ENCODE results near the gene FNDC10. TPM values are rescaled to one million over a fixed set of nuclear protein-coding genes. Genes with fewer than 3 reads are reported as not detected.

Gene FNDC10
- total RNA-seq, 1 experiment from 2014 or later: 15.2 TPM

- H4K5ac ChIP-seq (ENCODE audit: insufficient read length, low read depth, low read length): no peak overlapping the region
- H3K56ac ChIP-seq (ENCODE audit: insufficient read length, low read depth, low read length): no peak overlapping the region
- no peak overlapping the region for H2BK5ac ChIP-seq (ENCODE audit: insufficient read length, low read length)
- no peaks in the 10 kb centered on the region for H3K9me3 ChIP-seq (ENCODE audit: control insufficient read depth, low read depth, low read length)
- no peaks in the 10 kb centered on the region for H3K4me1 ChIP-seq (ENCODE audit: insufficient read depth, low read length)
- H3K79me2 ChIP-seq (ENCODE audit: insufficient read depth, low read length): no peaks in the 10 kb centered on the region
- no peak for DNase-seq
- no peak overlapping the region for H3K23ac ChIP-seq (ENCODE audit: insufficient read length, low read depth, low read length)
- peaks cover 7% of the 10 kb centered on the region for H3K23me2 ChIP-seq (ENCODE audit: insufficient read length, low read depth, low read length, poor library complexity, severe bottlenecking)
- H3K4me1 Mint-ChIP-seq: peaks cover 2% of the 10 kb centered on the region in 2 experiments; a peak in 2 of 4 replicates
- no peak overlapping the region for H3K18ac ChIP-seq (ENCODE audit: insufficient read length, low read depth, low read length)
- H3K4ac ChIP-seq (ENCODE audit: low read depth, low read length): no peak overlapping the region
- H3K79me1 ChIP-seq (ENCODE audit: insufficient read depth, low read depth, low read length, poor library complexity, severe bottlenecking): no peaks in the 10 kb centered on the region
- no peak for TF ChIP-seq CTCF (conservative IDR thresholded peaks at IDR 0.05)
- H3K27me3 Mint-ChIP-seq (ENCODE audit: low read depth): peaks cover 12% of the 10 kb centered on the region
- H4K91ac ChIP-seq (ENCODE audit: insufficient read length, low read depth, low read length): no peak overlapping the region
- H3K36me3 Mint-ChIP-seq (ENCODE audit: insufficient read depth in 1 of 3, low read depth in 3 of 3): no peaks in the 10 kb centered on the region
- WGBS (ENCODE audit: extremely low coverage, insufficient read length, low lambda C conversion rate): no CpG with 5 or more reads among the region's 48 CpGs
- H3K27ac ChIP-seq (ENCODE audit: insufficient read length, low read depth, low read length): no peak overlapping the region
- H2AK5ac ChIP-seq (ENCODE audit: insufficient read length, low read length): no peak overlapping the region
- no peak overlapping the region for H2BK20ac ChIP-seq (ENCODE audit: low read depth, low read length, poor library complexity, severe bottlenecking)
- H3K14ac ChIP-seq (ENCODE audit: insufficient read depth, low read length): no peak overlapping the region
- no peaks in the 10 kb centered on the region for H3K9me3 Mint-ChIP-seq
- no peak overlapping the region for H4K8ac ChIP-seq (replicated peaks; ENCODE audit: insufficient read length, low read depth, low read length)
- no peak overlapping the region for H3T11ph ChIP-seq (ENCODE audit: low read length)
- H2BK12ac ChIP-seq (ENCODE audit: insufficient read length, low read depth, low read length): no peak overlapping the region
- H3K4me3 Mint-ChIP-seq: no peak overlapping the region; a peak in 1 of 5 replicates
- H2AFZ ChIP-seq (ENCODE audit: low read length): no peak overlapping the region
- no peak overlapping the region for H3K9ac ChIP-seq (ENCODE audit: extremely low read depth, insufficient read length, low read length)
- H2BK120ac ChIP-seq (ENCODE audit: low read depth, low read length, poor library complexity, severe bottlenecking): no peak overlapping the region
- H3K4me2 ChIP-seq (ENCODE audit: insufficient read depth, insufficient read length, low read length): peak overlapping the region; percentile 17
- no peaks in the 10 kb centered on the region for H4K20me1 ChIP-seq (ENCODE audit: control insufficient read depth, insufficient read depth, insufficient read length)
- no peaks in the 10 kb centered on the region; the same call in 1 of the 2 replicates for H3K27me3 ChIP-seq (ENCODE audit: insufficient read depth, low read length)
- no peak overlapping the region for H3K27ac Mint-ChIP-seq
- no peak overlapping the region for H2BK15ac ChIP-seq (ENCODE audit: low read depth, low read length)
These were observed 29.7 kb upstream of the FNDC10 start for GRCh38 chr1:1629430-1630190.
